H1 (cell line): Measurements from ENCODE around the gene LAMB3. TPM values are rescaled to one million over a fixed set of nuclear protein-coding genes. Genes with fewer than 3 reads are reported as not detected.

Experiments
- CTCF ChIA-PET: fragments of 300-600 bp; sonication (Branson Sonifier 250); formaldehyde crosslinking; loops from one replicate; lab custom pipeline; 2021; ENCODE audit not compliant: partially characterized antibody; lab: Charles Lee
- POLR2A ChIA-PET: fragments of 300-600 bp; sonication (Branson Sonifier 250); formaldehyde crosslinking; loops from one replicate; lab custom pipeline; 2021; ENCODE audit warnings: inconsistent platforms; ENCODE audit not compliant: partially characterized antibody; lab: Charles Lee
- DNase-seq, 2 experiments: peaks; one replicate each; pipeline versions ENCODE4 v3.0.0 to v3.0.0-alpha.2; 2010 to 2022; ENCODE audit warnings: low spot score in 2 of 2, low read depth in 1 of 2, mixed read lengths in 1 of 2
- FAIRE-seq: peaks from 2 replicates; lab custom pipeline; 2011; peaks lifted over from hg19 to GRCh38; lab: Jason Lieb, UNC
- H2AFZ ChIP-seq: 2 replicates; pipeline ENCODE4 v1.8.1; 2012; ENCODE audit warnings: low read length, inconsistent platforms
- H2AK5ac ChIP-seq: 2 replicates; pipeline ENCODE4 v1.6.1; 2013; ENCODE audit warnings: low read depth, low read length
- H2BK120ac ChIP-seq: replicated peaks from 2 replicates; pipeline ENCODE3; 2013; ENCODE audit warnings: low read depth, low read length, inconsistent platforms
- H2BK12ac ChIP-seq: 2 replicates; pipeline ENCODE4 v1.6.1; 2013; ENCODE audit warnings: low read depth, low read length
- H2BK15ac ChIP-seq: 2 replicates; pipeline ENCODE4 v1.6.1; 2013; ENCODE audit warnings: low read length
- H2BK20ac ChIP-seq: 2 replicates; pipeline ENCODE4 v1.6.1; 2013; ENCODE audit warnings: low read length
- H2BK5ac ChIP-seq: 2 replicates; pipeline ENCODE4 v1.6.1; 2013; ENCODE audit warnings: low read depth, low read length
- H3K14ac ChIP-seq: 2 replicates; pipeline ENCODE4 v1.6.1; 2013; ENCODE audit warnings: inconsistent platforms; ENCODE audit not compliant: insufficient read length
- H3K18ac ChIP-seq: 2 replicates; pipeline ENCODE4 v1.6.1; 2013; ENCODE audit warnings: low read length; ENCODE audit errors: extremely low read depth
- H3K23ac ChIP-seq: 2 replicates; pipeline ENCODE4 v1.6.1; 2013; ENCODE audit warnings: inconsistent platforms; ENCODE audit not compliant: insufficient read length
- H3K23me2 ChIP-seq: 2 replicates; pipeline ENCODE4 v1.6.1; 2013; ENCODE audit warnings: low read depth, low read length
- H3K27ac ChIP-seq: 2 replicates; pipeline ENCODE4 v1.6.1; 2011; ENCODE audit warnings: low read depth, low read length, inconsistent platforms
- H3K27me3 ChIP-seq, 4 experiments: replicated peaks in 1 of 4; 1 replicate in 1 of 4; 2 replicates in 3 of 4; pipeline versions ENCODE4 v1.6.1 to v1.8.1; 2011 to 2013; ENCODE audit warnings: low read length in 3 of 4, mild to moderate bottlenecking in 3 of 4, inconsistent platforms in 2 of 4, mixed read lengths in 2 of 4, moderate library complexity in 1 of 4; ENCODE audit not compliant: control insufficient read depth in 3 of 4, insufficient read depth in 3 of 4; ENCODE audit errors: extremely low read depth in 1 of 4
- H3K36me3 ChIP-seq, 4 experiments: 2 replicates each; pipeline versions ENCODE4 v1.6.1 to v1.8.1; 2011 to 2013; ENCODE audit warnings: mild to moderate bottlenecking in 4 of 4, low read length in 3 of 4, moderate library complexity in 2 of 4, control low read depth in 1 of 4, inconsistent platforms in 1 of 4; ENCODE audit not compliant: insufficient read depth in 4 of 4, control insufficient read depth in 2 of 4
- H3K4ac ChIP-seq: replicated peaks from 2 replicates; pipeline ENCODE3; 2013; ENCODE audit warnings: low read length, low read depth, mixed read lengths, inconsistent platforms; ENCODE audit not compliant: insufficient read length
- H3K4me1 ChIP-seq, 4 experiments: replicated peaks in 1 of 4; 1 replicate in 1 of 4; 2 replicates in 3 of 4; pipeline versions ENCODE4 v1.6.1 to v1.8.1; 2011 to 2013; ENCODE audit warnings: low read length in 3 of 4, inconsistent platforms in 2 of 4, mixed read lengths in 1 of 4; ENCODE audit not compliant: insufficient read depth in 4 of 4, control insufficient read depth in 3 of 4
- H3K4me2 ChIP-seq, 2 experiments: 2 replicates each; pipeline versions ENCODE4 v1.6.1 to v1.8.1; 2011 to 2013; ENCODE audit warnings: low read depth in 2 of 2, low read length in 2 of 2, control low read depth in 1 of 2, inconsistent platforms in 1 of 2, mild to moderate bottlenecking in 1 of 2; ENCODE audit not compliant: insufficient read depth in 1 of 2
- H3K4me3 ChIP-seq, 4 experiments: fragments of 200-600, 300-600 bp in 1 of 4; sonication (generic), shearing (Covaris generic), sonication (Bioruptor Twin) in 1 of 4; 2 replicates each; pipeline versions ENCODE4 v1.5.1 to v1.8.1; 2011 to 2016; ENCODE audit warnings: low read length in 4 of 4, low read depth in 3 of 4, control low read depth in 2 of 4, inconsistent platforms in 2 of 4, mild to moderate bottlenecking in 2 of 4, mixed read lengths in 1 of 4, moderate library complexity in 1 of 4; ENCODE audit not compliant: insufficient read depth in 2 of 4; ENCODE audit errors: extremely low read depth in 1 of 4
- H3K56ac ChIP-seq: replicated peaks from 2 replicates; pipeline ENCODE3; 2013; ENCODE audit warnings: low read depth, mild to moderate bottlenecking, mixed read lengths, low read length, inconsistent platforms; ENCODE audit not compliant: insufficient read length
- H3K79me1 ChIP-seq: 2 replicates; pipeline ENCODE4 v1.6.1; 2013; ENCODE audit warnings: low read depth, low read length, control low read depth
- H3K79me2 ChIP-seq, 2 experiments: 2 replicates each; pipeline versions ENCODE4 v1.6.1 to v1.8.1; 2012 to 2013; ENCODE audit warnings: low read length in 2 of 2, mild to moderate bottlenecking in 2 of 2, inconsistent platforms in 1 of 2; ENCODE audit not compliant: insufficient read depth in 2 of 2, control insufficient read depth in 1 of 2
- H3K9ac ChIP-seq, 4 experiments: replicated peaks in 1 of 4; 1 replicate in 1 of 4; 2 replicates in 3 of 4; pipeline versions ENCODE4 v1.6.1 to v1.8.1; 2011 to 2013; ENCODE audit warnings: low read depth in 3 of 4, low read length in 3 of 4, control low read depth in 2 of 4, mild to moderate bottlenecking in 2 of 4, moderate library complexity in 2 of 4, inconsistent platforms in 1 of 4; ENCODE audit errors: extremely low read depth in 1 of 4
- H3K9me3 ChIP-seq, 2 experiments: 2 replicates each; pipeline versions ENCODE4 v1.6.1 to v1.8.1; 2012 to 2013; ENCODE audit warnings: mild to moderate bottlenecking in 2 of 2, moderate library complexity in 2 of 2, control low read depth in 1 of 2, inconsistent platforms in 1 of 2, low read depth in 1 of 2, low read length in 1 of 2, mixed read lengths in 1 of 2; ENCODE audit not compliant: insufficient read depth in 2 of 2
- H4K20me1 ChIP-seq, 2 experiments: replicated peaks in 1 of 2; 2 replicates each; pipeline versions ENCODE3 to v1.8.1; 2011 to 2013; ENCODE audit warnings: inconsistent platforms in 2 of 2, low read length in 2 of 2, mild to moderate bottlenecking in 1 of 2; ENCODE audit not compliant: insufficient read depth in 2 of 2, control insufficient read depth in 1 of 2
- H4K5ac ChIP-seq: 2 replicates; pipeline ENCODE4 v1.6.1; 2013; ENCODE audit warnings: low read length, low read depth, mixed read lengths, inconsistent platforms; ENCODE audit not compliant: insufficient read length
- H4K8ac ChIP-seq: 2 replicates; pipeline ENCODE4 v1.8.0; 2013; ENCODE audit warnings: mild to moderate bottlenecking, moderate library complexity, low read length, inconsistent platforms; ENCODE audit not compliant: insufficient read depth; ENCODE audit errors: extremely low read depth
- H4K91ac ChIP-seq: replicated peaks from 2 replicates; pipeline ENCODE3; 2013; ENCODE audit warnings: low read length, mixed read lengths, inconsistent platforms; ENCODE audit not compliant: insufficient read length
- ATF3 ChIP-seq: IDR thresholded peaks from 2 replicates; pipeline ENCODE4 v1.6.1; 2011; ENCODE audit warnings: low read depth, mild to moderate bottlenecking, low read length; ENCODE audit not compliant: insufficient read depth
- BACH1 ChIP-seq: IDR thresholded peaks from 2 replicates; pipeline ENCODE4 v1.6.1; 2012; ENCODE audit warnings: low read length, improper control_type of control experiment
- CHD1 ChIP-seq: IDR thresholded peaks from 2 replicates; pipeline ENCODE4 v1.6.1; 2012; ENCODE audit warnings: low read depth, low read length, improper control_type of control experiment
- E2F6 ChIP-seq: IDR thresholded peaks from 2 replicates; pipeline ENCODE4 v1.6.1; 2012; ENCODE audit warnings: inconsistent platforms
- HDAC2 ChIP-seq, 2 experiments: fragments of 300-600 bp in 1 of 2; sonication (generic) in 1 of 2; IDR thresholded peaks; 2 replicates each; pipeline ENCODE4 v1.6.1; 2011 to 2012; ENCODE audit warnings: low read depth in 2 of 2, low read length in 2 of 2, mild to moderate bottlenecking in 2 of 2, moderate library complexity in 2 of 2, borderline replicate concordance in 1 of 2, inconsistent platforms in 1 of 2
- HDAC6 ChIP-seq: IDR thresholded peaks from one replicate; pipeline ENCODE4 v1.7.1; 2012; ENCODE audit warnings: low read depth, mild to moderate bottlenecking, inconsistent platforms, low read length, moderate library complexity
- KDM1A ChIP-seq: fragments of 200-600, 300-600 bp; sonication (generic); IDR thresholded peaks from 2 replicates; pipeline ENCODE4 v1.7.1; 2016; ENCODE audit warnings: mild to moderate bottlenecking, low read length, borderline replicate concordance
- KDM4A ChIP-seq: IDR thresholded peaks from one replicate; pipeline ENCODE4 v1.7.1; 2012; ENCODE audit warnings: low read depth, mild to moderate bottlenecking, moderate library complexity, low read length, inconsistent platforms; ENCODE audit not compliant: severe bottlenecking
- KDM5A ChIP-seq: fragments of 200-600 bp; IDR thresholded peaks from 2 replicates; pipeline ENCODE4 v1.7.1; 2012; ENCODE audit warnings: mild to moderate bottlenecking, low read length, inconsistent platforms, mixed read lengths
- NANOG ChIP-seq: IDR thresholded peaks from 2 replicates; pipeline ENCODE4 v1.6.1; 2011; ENCODE audit warnings: low read length, low read depth, mild to moderate bottlenecking, inconsistent platforms; ENCODE audit not compliant: insufficient read depth, poor library complexity, severe bottlenecking
- SIRT6 ChIP-seq: IDR thresholded peaks from one replicate; pipeline ENCODE4 v1.7.1; 2012; ENCODE audit warnings: low read length, inconsistent platforms
- TBP ChIP-seq: IDR thresholded peaks from 2 replicates; pipeline ENCODE4 v1.6.1; 2011; ENCODE audit warnings: low read depth, low read length, improper control_type of control experiment
- TCF12 ChIP-seq: IDR thresholded peaks from 2 replicates; pipeline ENCODE4 v1.6.1; 2011; ENCODE audit warnings: low read depth, mild to moderate bottlenecking, low read length
- WGBS, 2 experiments: shearing (Covaris generic) in 1 of 2; methylation state at CpG; one replicate each; pipeline versions ENCODE4 v1.1.6 to v1.1.7; 2013 to 2015; ENCODE audit warnings: low lambda C conversion rate in 2 of 2, mixed read lengths in 2 of 2, inconsistent platforms in 1 of 2, low coverage in 1 of 2, missing lambda C conversion rate in 1 of 2; ENCODE audit not compliant: insufficient replicate concordance in 2 of 2, insufficient coverage in 1 of 2, insufficient read length in 1 of 2; ENCODE audit errors: extremely low coverage in 1 of 2, missing lambda C conversion rate in 1 of 2; 5-methylcytosine and 5-hydroxymethylcytosine counted together
- polyA plus RNA-seq, 7 experiments: library from polyadenylated mRNA; depleted of rRNA in 3 of 7; stranded (reverse) in 5 of 7; unstranded in 2 of 7; fragments of >200 nt in 5 of 7; fragments of 200-250 nt in 2 of 7; gene quantifications; 1 replicate in 5 of 7; 2 replicates in 1 of 7; 4 replicates in 1 of 7; pipeline versions ENCODE4 v1.2.1 to v1.2.3, GENCODE V29; 2011 to 2013; ENCODE audit warnings: missing spikeins in 2 of 7, mixed read lengths in 2 of 7
- total RNA-seq: library from RNA; stranded (reverse); fragmentation: NEBNext Ultra II Directional; extraction: Animal tissue kit (Norgen Biotek cat#: 25700); gene quantifications from 2 replicates; pipeline ENCODE4 v1.2.1, GENCODE V29; 2021

Gene LAMB3
- total and polyA plus RNA-seq, 2 of the 8 experiments (the other 6 are each of a cell fraction or from before 2014, with no cell fraction given): 0.45 to 0.50 TPM

GRCh38 chr1:209587789-209588188 lies 64.4 kb downstream of the LAMB3 start:
- H3K14ac ChIP-seq: no peak overlapping the region
- H2BK12ac ChIP-seq: no peak overlapping the region
- ChIA-PET CTCF (interaction anchor here (1.0 to 27.8 kb wide), 10 partner anchors 9 to 104 kb away, joined by 3 to 636 read pairs (median 9); no protein-coding TSS in a partner anchor), POLR2A (no interaction called here)
- H3K79me1 ChIP-seq: no peaks in the 10 kb centered on the region
- no peak for DNase-seq
- no peaks in the 10 kb centered on the region for H4K20me1 ChIP-seq
- no peaks in the 10 kb centered on the region for H3K79me2 ChIP-seq
- H3K23me2 ChIP-seq: no peaks in the 10 kb centered on the region; the same call in 1 of the 2 replicates
- no peak overlapping the region for H4K91ac ChIP-seq
- no peak overlapping the region for H4K5ac ChIP-seq
- no peak for FAIRE-seq
- no peak overlapping the region for H3K18ac ChIP-seq
- no peak overlapping the region for H2AK5ac ChIP-seq
- H3K4me3 ChIP-seq: no peak overlapping the region
- no peak overlapping the region for H2BK20ac ChIP-seq
- H3K27me3 ChIP-seq: peaks cover 0 to 27% (median 17%) of the 10 kb centered on the region in 4 experiments; a peak in 6 of 7 replicates
- no peak overlapping the region for H3K27ac ChIP-seq
- H2BK5ac ChIP-seq: no peak overlapping the region
- H3K56ac ChIP-seq: no peak overlapping the region
- 96% methylated on average over 3 of the region's 3 CpGs; no CpG with 5 or more reads in 1 of the 2 experiments for WGBS, 2 experiments
- no peak overlapping the region for H2BK120ac ChIP-seq
- no peak overlapping the region for H4K8ac ChIP-seq
- H3K4me2 ChIP-seq: no peak overlapping the region
- H3K9ac ChIP-seq: no peak overlapping the region
- H3K36me3 ChIP-seq: no peaks in the 10 kb centered on the region
- no peak overlapping the region for H3K23ac ChIP-seq
- H3K9me3 ChIP-seq: no peaks in the 10 kb centered on the region
- H2BK15ac ChIP-seq: no peak overlapping the region
- H3K4ac ChIP-seq: no peak overlapping the region
- H2AFZ ChIP-seq: no peak overlapping the region
- peaks cover 0 to 14% (median 9%) of the 10 kb centered on the region in 4 experiments; a peak in 5 of 7 replicates for H3K4me1 ChIP-seq
- TF ChIP-seq NANOG: no peak
- TF ChIP-seq HDAC2 (IDR thresholded peaks at IDR 0.05; ENCODE audit: borderline replicate concordance in 1 of 2, low read depth in 2 of 2, low read length in 2 of 2): no peak
- no peak for TF ChIP-seq HDAC6
- no peak for TF ChIP-seq E2F6
- TF ChIP-seq TBP: no peak
- no peak for TF ChIP-seq TCF12
- no peak for TF ChIP-seq CHD1
- TF ChIP-seq ATF3: no peak
- no peak for TF ChIP-seq KDM5A
- no peak for TF ChIP-seq KDM1A
- no peak for TF ChIP-seq KDM4A
- TF ChIP-seq BACH1: no peak
- TF ChIP-seq SIRT6: no peak
